B cell (primary cell): Measurements from ENCODE around the gene MEIOB.

Source experiments
- CTCF ChIP-seq: fragments of 200-600 bp; IDR thresholded peaks from one replicate; pipeline ENCODE4 v1.8.0; 2022; ENCODE audit warnings: antibody characterized with exemption, mild to moderate bottlenecking
- EZH2 ChIP-seq: IDR thresholded peaks from 2 replicates; pipeline ENCODE4 v1.6.1; 2012; ENCODE audit warnings: borderline replicate concordance, low read depth, mild to moderate bottlenecking, moderate library complexity, low read length; ENCODE audit not compliant: insufficient read depth, poor library complexity, severe bottlenecking

- no peak for TF ChIP-seq CTCF
- TF ChIP-seq EZH2: no peak
Measured at GRCh38 chr16:1903845-1904840, 32.2 kb upstream of the MEIOB start.
